Thyroid gland (tissue), 4 donors: ENCODE results near the gene RIC8B. TPM values are rescaled to one million over a fixed set of nuclear protein-coding genes. Genes with fewer than 3 reads are reported as not detected.

Experiments
- DNase-seq, 2 donors: peaks; one replicate each; pipeline ENCODE4 v3.0.0-alpha.2; 2019
- H3K27ac ChIP-seq, 3 donors: fragments of 200-600 bp; sonication (generic); 1 replicate in 2 of 3; 2 replicates in 1 of 3; pipeline ENCODE4 v1.5.1; 2016 to 2019; ENCODE audit warnings: mild to moderate bottlenecking in 1 of 3, moderate library complexity in 1 of 3
- H3K27me3 ChIP-seq: fragments of 200-600 bp; sonication (generic); one replicate; pipeline ENCODE4 v1.5.1; 2019
- H3K36me3 ChIP-seq, 2 donors: fragments of 200-600 bp; sonication (generic); one replicate each; pipeline ENCODE4 v1.5.1; 2016 to 2019
- H3K4me1 ChIP-seq, 2 donors: fragments of 200-600 bp; sonication (generic); one replicate each; pipeline ENCODE4 v1.5.1; 2017 to 2019
- H3K4me3 ChIP-seq, 3 donors: fragments of 200-600 bp; sonication (generic); replicated peaks in 1 of 3; 1 replicate in 2 of 3; 2 replicates in 1 of 3; pipeline ENCODE4 v1.5.1; 2016; ENCODE audit warnings: mild to moderate bottlenecking in 1 of 3
- H3K9me3 ChIP-seq: fragments of 200-600 bp; sonication (generic); one replicate; pipeline ENCODE4 v1.5.1; 2017
- CTCF ChIP-seq, 6 experiments: fragments of 200-600 bp in 3 of 6; fragments of 450-650 bp in 3 of 6; sonication (generic) in 3 of 6; IDR thresholded peaks; one replicate each; pipeline ENCODE4 v1.5.1; 2016 to 2019; ENCODE audit warnings: antibody characterized with exemption in 6 of 6, mild to moderate bottlenecking in 2 of 6, inconsistent platforms in 1 of 6, moderate library complexity in 1 of 6
- POLR2A ChIP-seq, 2 donors: fragments of 450-650 bp; IDR thresholded peaks; one replicate each; pipeline ENCODE4 v1.6.1; 2017; ENCODE audit warnings: antibody characterized with exemption in 2 of 2, mild to moderate bottlenecking in 2 of 2, moderate library complexity in 1 of 2
- WGBS, 2 donors: methylation state at CpG; one replicate each; pipeline ENCODE4 v1.1.5; 2017; 5-methylcytosine and 5-hydroxymethylcytosine counted together
- intact Hi-C: fragments of 100-400 bp; cut with DNase I; formaldehyde crosslinking; loops from one replicate; pipeline ENCODE4 v1.15.1; 2023
- total RNA-seq, 4 donors: library from RNA; depleted of rRNA; stranded (reverse); fragments of >200 nt; gene quantifications; one replicate each; pipeline ENCODE4 v1.2.3, GENCODE V29; 2016

The RIC8B gene
- total RNA-seq, 4 donors from 2014 or later = 32.5 to 49.8 (median 41.6) TPM

- Histone ChIP-seq H3K27ac (peak overlapping the region; percentile 87 to 97 (median 89)), H3K36me3 (no peaks in the 10 kb centered on the region), H3K4me3 (no peak overlapping the region), H3K9me3 (no peaks in the 10 kb centered on the region), H3K4me1 (peaks cover 65 to 67% of the 10 kb centered on the region in 2 donors), H3K27me3 (no peaks in the 10 kb centered on the region)
- peak in 1 of 2 donors; percentile 24 for DNase-seq
- WGBS, 2 donors = 55 to 61% methylated on average over 7 of the region's 7 CpGs
- TF ChIP-seq POLR2A (IDR thresholded peaks at IDR 0.05) (no peak), CTCF (IDR thresholded peaks at IDR 0.05) (no peak)
- intact Hi-C loops = no loop called here
These were observed 14.8 kb upstream of the RIC8B start for GRCh38 chr12:106759526-106760183.

- 14 to 15% methylated on average over 2 of the region's 2 CpGs for WGBS, 2 donors
- H3K27ac ChIP-seq = peak overlapping the region; percentile 87 to 97 (median 89)
- no peaks in the 10 kb centered on the region for H3K9me3 ChIP-seq
- peak; percentile 72 to 80 for DNase-seq
- H3K36me3 ChIP-seq = no peaks in the 10 kb centered on the region
- H3K4me1 ChIP-seq = peaks cover 68 to 72% of the 10 kb centered on the region in 2 donors
- no peak for TF ChIP-seq CTCF (IDR thresholded peaks at IDR 0.05)
- peak in 1 of 2 donors; percentile 81 for TF ChIP-seq POLR2A (IDR thresholded peaks at IDR 0.05)
- no peaks in the 10 kb centered on the region for H3K27me3 ChIP-seq
- intact Hi-C loops = no loop called here
- H3K4me3 ChIP-seq = no peak overlapping the region
These were observed 14.3 kb upstream of the RIC8B start for GRCh38 chr12:106760184-106760531.

GRCh38 chr12:106764220-106764619 lies 10.3 kb upstream of the RIC8B start:
- intact Hi-C loops = no loop called here
- Histone ChIP-seq H3K4me1 (peaks cover 83 to 87% of the 10 kb centered on the region in 2 donors), H3K4me3 (no peak overlapping the region), H3K36me3 (no peaks in the 10 kb centered on the region), H3K27ac (peak overlapping the region; percentile 79 to 83 (median 80)), H3K9me3 (no peaks in the 10 kb centered on the region), H3K27me3 (no peaks in the 10 kb centered on the region)
- TF ChIP-seq POLR2A (IDR thresholded peaks at IDR 0.05) (no peak), CTCF (IDR thresholded peaks at IDR 0.05) (no peak)
- DNase-seq = no peak

- intact Hi-C loops = no loop called here
- H3K4me1 ChIP-seq = peaks cover 81 to 85% of the 10 kb centered on the region in 2 donors
- 65 to 88% methylated on average over 3 of the region's 3 CpGs for WGBS, 2 donors
- no peaks in the 10 kb centered on the region for H3K27me3 ChIP-seq
- H3K4me3 ChIP-seq = no peak overlapping the region
- no peak for TF ChIP-seq POLR2A (IDR thresholded peaks at IDR 0.05)
- TF ChIP-seq CTCF (IDR thresholded peaks at IDR 0.05) = peak in 4 of 6 experiments; percentile 16 to 48 (median 40)
- no peaks in the 10 kb centered on the region for H3K9me3 ChIP-seq
- H3K36me3 ChIP-seq = no peaks in the 10 kb centered on the region
- DNase-seq = peak; percentile 68 to 73
- H3K27ac ChIP-seq = peak overlapping the region; percentile 79 to 83 (median 80)
These were observed 9.7 kb upstream of the RIC8B start for GRCh38 chr12:106764738-106765137.

GRCh38 chr12:106766393-106766826 lies 8.1 kb upstream of the RIC8B start:
- H3K4me1 ChIP-seq = peaks cover 64 to 70% of the 10 kb centered on the region in 2 donors
- H3K9me3 ChIP-seq = no peaks in the 10 kb centered on the region
- H3K36me3 ChIP-seq = no peaks in the 10 kb centered on the region
- TF ChIP-seq POLR2A (IDR thresholded peaks at IDR 0.05) = no peak
- no peak for TF ChIP-seq CTCF (IDR thresholded peaks at IDR 0.05)
- no peak overlapping the region for H3K4me3 ChIP-seq
- intact Hi-C loops = no loop called here
- H3K27me3 ChIP-seq = no peaks in the 10 kb centered on the region
- peak; percentile 97 for DNase-seq
- 25 to 30% methylated on average over 8 of the region's 8 CpGs for WGBS, 2 donors
- peak overlapping the region; percentile 79 to 83 (median 80) for H3K27ac ChIP-seq
